ENCODE results near the gene MVK. TPM values are rescaled to one million over a fixed set of nuclear protein-coding genes. Genes with fewer than 3 reads are reported as not detected.

MVK gene
- total RNA-seq, 1 donor from 2014 or later: 24.4 TPM

DNA sequence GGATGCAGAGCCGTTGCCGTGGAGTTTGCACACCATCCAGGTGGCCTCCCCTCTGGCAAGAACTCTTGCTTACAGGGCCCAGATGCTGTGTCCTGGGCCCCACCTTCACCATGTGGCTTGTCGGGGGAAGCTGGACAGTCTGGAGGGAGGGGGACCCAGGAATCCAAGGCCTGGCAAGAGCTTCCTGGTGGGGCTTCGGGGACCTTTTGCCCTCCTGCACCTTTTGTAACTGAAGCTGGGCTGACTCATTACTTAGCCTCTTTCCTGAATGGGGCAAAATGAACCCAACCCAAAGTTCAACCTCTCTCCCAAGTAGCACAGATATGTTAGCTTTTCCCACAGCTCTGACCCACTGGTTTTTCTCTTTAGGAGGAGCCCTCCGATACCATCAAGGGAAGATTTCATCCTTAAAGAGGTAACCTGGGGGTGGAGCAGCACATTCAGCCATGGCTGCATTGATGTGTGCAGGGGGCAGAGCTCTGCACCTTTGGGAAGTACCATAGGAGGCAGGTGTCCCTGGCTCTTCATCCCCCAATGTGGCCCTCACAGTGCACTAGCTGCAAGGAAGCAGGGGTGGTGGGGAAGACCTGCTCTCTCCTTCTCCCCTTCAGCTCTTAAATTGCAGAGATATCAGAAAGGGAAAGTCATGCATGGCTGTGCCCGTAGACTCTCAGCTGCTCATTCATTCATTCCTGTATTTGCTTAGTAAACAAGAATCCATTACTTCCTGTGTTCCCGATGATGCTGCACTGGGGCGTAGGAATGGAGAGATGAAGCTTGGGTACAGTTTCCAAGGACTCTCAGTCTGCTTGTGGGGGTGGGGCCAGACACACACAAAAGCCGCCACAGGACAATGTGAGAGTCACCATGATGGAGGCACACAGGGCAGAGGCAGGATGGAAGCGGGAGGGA, 13.0 kb downstream of the MVK start:
- DNase-seq (ENCODE audit: low spot score) (no peak), ATAC-seq (no peak)
- intact Hi-C loops (cut with DNase I): loop anchor here (1.0 kb wide), 1 partner anchor 126 kb away; no protein-coding TSS in a partner anchor

DNA sequence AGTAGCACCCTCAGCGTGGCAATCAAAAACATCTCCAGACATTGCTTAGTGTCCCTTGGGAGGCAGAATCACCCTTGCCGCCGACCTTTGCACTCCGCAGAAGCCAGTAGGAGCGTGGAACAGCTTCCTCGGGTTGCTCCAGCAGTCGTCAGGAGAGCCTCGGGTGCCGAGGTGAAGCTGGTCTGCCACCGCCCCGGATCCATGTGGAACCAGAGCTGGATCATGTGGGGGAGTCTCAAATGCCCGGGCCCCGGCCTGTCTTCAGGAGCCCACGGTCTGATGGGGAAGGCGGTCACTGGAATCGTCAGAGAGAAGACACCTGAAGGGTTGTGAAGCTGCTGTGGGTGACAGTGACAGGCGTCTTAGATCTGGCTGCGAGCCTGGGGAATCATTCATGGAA, 14.3 kb downstream of the MVK start:
- DNase-seq (ENCODE audit: low spot score) (no peak), ATAC-seq (no peak)
- intact Hi-C loops (cut with DNase I): no loop called here

DNA sequence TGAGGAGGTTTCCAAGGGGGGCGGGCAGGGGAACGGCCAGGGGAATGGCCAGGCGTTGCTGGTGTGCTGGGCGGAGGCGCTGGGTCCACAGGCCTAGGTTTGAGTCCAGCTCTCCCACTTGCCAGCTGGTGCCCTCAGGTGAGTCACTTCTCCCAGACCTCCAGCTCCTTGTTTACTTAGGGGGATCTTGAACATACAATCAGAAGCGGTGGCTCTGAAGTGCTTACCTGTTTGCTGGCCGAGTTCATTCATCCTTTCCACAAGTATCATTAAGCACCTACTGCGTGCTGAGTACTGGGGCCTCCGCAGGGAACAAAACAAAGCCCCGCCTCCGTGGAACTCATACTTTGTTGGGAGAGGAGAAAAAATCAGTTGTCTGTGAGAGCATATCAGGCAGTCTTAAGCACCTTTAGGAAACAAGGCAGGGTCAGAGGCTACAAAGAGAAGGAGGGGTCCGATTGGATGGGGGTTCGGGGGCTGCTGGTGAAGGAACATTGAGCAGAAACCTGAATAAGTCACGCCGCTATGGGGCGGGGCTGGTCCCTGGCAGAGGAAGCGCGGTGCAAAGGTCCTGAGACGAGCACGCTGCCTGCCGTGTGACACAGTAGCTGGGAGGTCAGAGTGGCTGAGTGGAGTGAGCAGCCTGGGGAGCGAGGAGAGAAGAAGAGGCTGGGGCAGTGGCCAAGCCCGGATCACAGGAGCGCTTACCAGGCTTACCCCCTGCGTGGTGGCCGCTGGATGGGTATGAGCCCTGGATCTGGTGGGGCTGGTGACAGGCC, 15.1 kb downstream of the MVK start:
- intact Hi-C loops (cut with DNase I): no loop called here
- no peak for ATAC-seq

DNA sequence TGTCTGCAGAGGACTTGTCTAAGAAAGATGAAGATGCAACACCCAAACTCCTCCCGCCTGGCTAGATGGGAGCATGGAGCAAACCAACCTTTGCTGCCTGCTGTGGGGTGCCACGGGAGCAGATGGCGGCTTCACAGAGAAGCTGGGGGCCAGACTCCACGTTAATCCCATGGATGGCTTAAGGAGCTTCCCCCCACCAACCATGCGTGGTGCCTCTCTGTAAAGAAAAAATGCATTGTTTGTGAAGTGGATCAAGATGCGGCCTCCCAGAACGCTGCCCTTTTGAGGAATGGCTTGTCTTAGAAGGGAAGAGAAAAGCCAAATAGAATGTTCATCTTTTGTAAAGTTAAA, 15.6 kb downstream of the MVK start:
- DNase-seq (ENCODE audit: low spot score) (no peak), ATAC-seq (no peak)
- intact Hi-C loops (cut with DNase I): no loop called here

More for the DNA sequence above, 15.1 kb downstream of the MVK start:
- DNase-seq (ENCODE audit: low spot score): no peak

DNA sequence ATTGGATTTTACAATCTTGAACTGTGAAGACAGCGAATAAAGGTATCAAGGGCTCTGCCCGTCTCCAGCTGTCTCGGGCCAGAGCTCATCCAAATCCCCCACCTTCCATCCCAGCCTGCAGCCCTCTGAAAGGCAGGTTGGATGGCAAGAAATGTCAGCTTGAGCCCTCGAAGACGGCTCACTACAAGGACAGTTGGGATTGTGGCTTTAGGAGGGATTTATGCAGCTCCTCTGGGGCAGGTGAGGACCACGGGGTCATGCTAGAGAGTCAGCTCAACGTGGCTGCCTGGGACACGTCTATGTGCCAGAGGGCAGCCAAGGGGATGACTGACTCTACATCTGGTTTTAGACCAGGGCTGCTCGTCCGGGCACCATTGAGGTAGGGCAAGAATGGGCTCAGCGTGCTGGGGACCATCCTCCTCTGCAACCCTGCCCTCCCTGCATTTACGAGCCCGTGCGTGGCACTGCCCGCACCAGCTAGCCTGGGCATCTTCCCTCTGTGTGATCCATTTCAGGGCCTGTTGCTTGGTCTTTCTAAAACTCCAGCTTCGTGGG, 16.2 kb downstream of the MVK start:
- intact Hi-C loops (cut with DNase I): no loop called here
- ATAC-seq (no peak), DNase-seq (ENCODE audit: low spot score) (no peak)

DNA sequence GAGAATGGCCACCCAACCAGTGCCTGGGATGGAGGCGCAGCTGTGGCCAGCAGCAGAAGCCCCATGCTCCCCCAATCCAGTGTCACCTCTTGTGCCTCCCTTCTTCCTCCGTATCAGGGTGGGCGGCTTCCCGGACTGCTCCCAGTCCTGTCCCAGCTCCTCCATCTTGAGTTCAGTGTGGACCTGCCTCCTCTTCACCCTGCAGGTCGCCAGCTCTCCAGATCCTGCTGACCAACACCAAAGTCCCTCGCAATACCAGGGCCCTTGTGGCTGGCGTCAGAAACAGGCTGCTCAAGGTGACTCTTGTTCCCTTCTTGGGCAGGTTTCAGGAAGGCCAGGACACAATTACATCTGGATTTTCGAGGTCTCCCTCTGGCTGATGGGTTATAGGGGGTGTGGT, 17.0 kb downstream of the MVK start:
- intact Hi-C loops (cut with DNase I): no loop called here
- ATAC-seq (no peak), DNase-seq (ENCODE audit: low spot score) (no peak)

DNA sequence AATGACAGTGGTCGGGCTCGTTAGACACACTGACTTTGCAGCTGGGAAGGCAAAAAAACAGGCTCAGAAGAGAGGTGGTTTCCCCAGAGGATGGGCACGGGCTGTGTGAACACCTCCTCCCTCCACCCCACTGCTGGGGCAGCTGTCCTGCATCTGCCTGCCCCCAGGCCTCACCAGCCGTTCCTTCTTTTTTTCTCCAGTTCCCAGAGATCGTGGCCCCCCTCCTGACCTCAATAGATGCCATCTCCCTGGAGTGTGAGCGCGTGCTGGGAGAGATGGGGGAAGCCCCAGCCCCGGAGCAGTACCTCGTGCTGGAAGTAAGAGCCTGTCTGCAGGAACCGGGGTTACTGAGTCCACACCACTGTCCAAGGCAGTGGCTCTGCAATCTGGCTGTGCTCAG, 17.4 kb downstream of the MVK start:
- DNase-seq (ENCODE audit: low spot score) (no peak), ATAC-seq (no peak)
- intact Hi-C loops (cut with DNase I): no loop called here

DNA sequence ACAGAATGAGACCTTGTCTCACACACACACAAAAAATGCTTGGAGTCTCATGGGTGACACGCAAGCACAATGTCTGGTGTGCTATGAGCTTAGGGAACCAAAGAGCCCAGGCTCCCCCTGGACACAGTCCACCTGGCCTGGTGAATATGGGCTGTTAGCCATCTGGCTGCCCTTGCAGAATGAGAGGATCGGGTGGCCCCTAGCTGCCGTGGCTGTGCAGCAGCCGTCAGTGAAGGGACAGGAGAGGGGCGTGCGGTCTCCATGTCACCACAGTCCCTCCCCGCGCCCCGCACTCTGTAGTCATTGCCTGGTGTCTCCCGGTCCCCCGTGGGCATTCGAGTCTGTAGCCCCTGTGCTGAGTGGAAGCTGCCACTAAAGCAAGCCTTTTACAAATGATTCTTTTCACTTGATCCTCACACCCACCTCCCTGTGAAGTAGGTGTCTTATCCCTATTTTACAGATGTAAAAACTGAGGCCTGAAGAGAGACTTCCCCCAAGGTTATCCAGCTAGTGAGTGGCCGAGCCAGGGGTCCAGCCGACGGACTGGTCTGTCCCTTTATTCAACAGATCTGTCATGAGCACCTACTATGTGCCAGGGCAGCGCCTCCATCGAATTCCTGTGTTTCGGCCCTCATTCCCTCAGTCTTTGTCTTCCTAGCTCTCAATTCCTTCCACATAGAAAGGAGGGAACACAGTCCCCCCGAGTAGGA, 18.8 kb downstream of the MVK start:
- no peak for ATAC-seq
- intact Hi-C loops (cut with DNase I): no loop called here
- DNase-seq (ENCODE audit: low spot score): no peak

DNA sequence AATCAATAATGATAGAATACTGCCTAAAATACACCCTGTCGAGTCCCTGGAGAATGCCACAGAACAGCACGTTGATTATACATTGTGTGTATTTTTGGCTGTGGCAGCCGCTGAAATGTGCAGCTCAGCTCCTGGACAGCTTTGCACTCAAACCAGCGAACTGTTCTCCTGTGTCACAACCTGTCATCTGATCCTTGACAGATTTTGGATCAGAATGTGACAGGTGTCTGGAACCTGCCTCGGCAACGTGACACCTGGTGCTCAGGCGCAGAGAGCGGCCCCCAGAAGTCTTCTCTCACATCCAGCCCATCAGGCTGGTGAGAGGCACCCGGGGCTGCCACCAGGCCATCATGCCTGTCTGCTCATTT, 19.3 kb downstream of the MVK start:
- DNase-seq (ENCODE audit: low spot score): no peak
- no peak for ATAC-seq
- intact Hi-C loops (cut with DNase I): no loop called here

DNA sequence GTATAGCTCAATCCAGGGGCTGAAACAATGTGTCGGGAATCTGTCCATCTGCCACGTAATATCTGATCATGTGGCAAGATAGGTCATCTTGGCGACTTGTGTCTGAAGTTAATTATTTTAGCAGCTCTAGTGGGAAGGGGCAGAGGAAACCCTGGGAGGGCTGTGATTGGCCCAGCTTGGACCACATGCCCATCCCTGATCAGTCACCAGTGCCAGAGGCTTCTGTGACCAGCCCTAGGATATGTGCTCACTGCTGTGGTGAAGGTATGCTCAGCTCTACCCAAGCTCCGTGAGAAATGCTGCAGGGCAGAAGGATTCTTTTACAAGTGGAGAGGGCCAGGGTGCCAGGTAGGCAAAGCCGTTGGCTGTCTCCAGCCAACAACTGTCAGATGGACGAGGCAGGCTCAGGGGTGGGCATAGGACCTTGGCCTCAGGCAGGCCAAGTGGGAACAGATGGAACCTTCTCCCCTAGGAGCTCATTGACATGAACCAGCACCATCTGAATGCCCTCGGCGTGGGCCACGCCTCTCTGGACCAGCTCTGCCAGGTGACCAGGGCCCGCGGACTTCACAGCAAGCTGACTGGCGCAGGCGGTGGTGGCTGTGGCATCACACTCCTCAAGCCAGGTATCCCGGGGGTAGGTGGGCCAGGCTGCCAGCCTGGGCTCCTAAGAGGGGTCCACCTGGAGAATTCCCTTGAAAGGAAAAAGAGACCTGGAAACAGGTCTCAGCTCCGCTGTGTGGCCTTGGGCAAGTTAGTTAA, 21.1 kb downstream of the MVK start:
- DNase-seq (ENCODE audit: low spot score) (no peak), ATAC-seq (no peak)
- intact Hi-C loops (cut with DNase I): no loop called here

DNA sequence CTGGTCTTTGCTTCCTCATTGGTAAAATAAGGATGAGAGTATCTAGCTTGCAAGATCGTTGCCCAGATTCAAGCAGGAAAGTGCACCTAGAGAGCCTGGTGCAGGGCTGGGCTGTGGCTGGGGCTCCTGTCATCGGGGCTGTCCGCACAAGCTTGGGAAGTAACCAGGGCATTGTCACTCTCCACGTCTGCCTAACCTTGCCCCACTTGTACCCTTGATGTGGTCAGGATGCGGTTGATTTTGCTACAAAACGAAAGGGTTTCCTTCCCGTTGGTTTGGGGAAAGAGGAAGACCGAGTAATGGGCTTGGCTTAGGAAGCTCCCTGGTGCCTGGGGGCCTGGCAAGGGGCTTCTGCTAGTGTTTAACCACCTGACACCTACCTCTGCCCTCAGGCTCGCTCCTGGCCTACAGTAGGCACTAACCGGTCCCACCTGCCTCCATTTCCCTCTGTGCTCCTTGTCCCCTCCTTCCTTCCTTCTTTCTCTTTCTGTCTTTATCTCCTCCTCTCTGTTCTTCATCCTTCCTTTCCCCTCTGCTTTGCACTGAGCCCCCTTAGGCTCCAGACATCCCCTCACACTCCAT, 21.8 kb downstream of the MVK start:
- intact Hi-C loops (cut with DNase I): no loop called here
- ATAC-seq: no peak
- DNase-seq (ENCODE audit: low spot score): no peak

DNA sequence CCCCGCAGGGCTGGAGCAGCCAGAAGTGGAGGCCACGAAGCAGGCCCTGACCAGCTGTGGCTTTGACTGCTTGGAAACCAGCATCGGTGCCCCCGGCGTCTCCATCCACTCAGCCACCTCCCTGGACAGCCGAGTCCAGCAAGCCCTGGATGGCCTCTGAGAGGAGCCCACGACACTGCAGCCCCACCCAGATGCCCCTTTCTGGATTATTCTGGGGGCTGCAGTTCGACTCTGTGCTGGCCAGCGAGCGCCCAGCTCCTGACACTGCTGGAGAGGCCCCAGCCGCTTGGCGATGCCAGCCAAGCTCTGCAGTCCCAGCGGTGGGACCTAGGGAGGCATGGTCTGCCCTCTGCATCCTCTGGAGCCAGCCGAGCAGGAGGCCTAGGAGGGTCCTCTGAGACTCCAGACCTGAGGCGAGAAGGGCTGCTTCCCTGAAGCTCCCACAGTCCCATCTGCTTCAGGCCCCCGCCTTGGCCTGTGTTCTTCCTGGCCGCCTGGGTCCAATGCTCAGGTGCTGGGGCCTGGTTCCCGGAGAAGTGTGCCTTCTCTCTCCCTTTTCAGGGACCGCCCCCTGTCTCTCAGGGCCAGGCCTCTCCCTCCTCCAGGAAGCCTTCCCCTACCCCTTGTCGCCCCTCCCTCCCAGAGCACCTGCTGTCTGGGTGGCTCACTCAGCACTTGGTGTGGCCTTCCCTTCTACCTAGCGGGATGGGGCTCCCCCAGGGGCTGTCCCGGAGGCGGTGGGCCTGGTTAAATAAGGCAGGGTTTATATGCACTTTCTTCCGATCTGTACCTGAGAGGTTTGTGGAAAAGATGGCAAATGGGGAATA, 23.0 kb downstream of the MVK start:
- DNase-seq (ENCODE audit: low spot score) (no peak), ATAC-seq (no peak)
- intact Hi-C loops (cut with DNase I): loop anchor here (2.0 kb wide), 1 partner anchor 178 kb away; no protein-coding TSS in a partner anchor

DNA sequence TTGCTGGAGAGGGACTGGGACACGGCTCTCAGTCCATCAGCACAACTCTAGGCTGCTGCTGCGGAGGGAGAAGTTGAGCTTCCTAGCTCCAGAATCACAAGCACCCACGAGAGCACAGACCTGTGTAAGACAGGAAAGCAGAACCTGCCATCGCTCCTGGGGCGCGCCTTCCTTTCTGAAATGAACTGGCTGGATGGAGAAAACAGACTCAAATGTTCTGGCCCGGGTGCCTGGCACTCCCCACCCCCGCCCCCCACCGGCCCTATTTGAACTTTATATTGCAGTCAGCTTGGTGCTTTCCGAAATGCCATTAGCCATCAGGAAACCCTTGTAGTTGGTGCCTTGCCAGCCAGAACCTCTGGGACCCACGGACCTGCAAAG, 23.8 kb downstream of the MVK start:
- ATAC-seq (peak; percentile 10), DNase-seq (ENCODE audit: low spot score) (no peak)
- intact Hi-C loops (cut with DNase I): loop anchor here (2.0 kb wide), 1 partner anchor 177 kb away; no protein-coding TSS in a partner anchor

DNA sequence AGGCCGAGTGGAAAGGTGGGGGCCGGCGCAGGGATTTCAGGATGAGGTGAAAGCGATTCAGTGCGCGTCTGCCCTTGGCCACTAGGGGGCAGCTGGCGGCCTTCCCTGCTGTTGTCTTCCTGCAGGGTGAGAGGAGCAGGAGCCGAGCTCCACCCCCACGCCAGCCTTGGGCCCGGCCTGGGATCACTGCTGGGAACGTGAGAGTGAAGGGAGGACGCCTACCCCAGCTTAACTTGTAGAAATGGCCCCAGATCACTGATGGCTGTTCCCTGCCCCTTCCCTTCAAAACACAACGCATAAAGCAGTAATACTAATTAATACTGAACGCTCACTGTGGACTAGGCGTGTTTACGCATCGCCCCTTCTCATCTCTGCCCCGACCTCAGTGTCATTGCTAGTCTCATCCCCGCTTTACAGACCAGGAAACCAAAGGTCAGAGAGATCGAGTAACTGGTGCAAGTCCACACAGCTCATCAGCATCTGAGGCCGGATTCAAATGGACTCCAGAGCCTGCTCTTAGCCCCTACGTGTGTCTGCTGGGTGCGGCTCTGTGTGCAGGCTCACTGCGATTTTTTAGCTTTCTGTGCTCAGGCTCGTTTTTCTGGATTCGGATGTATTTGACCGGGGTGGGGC, 24.3 kb downstream of the MVK start:
- peak; percentile 97 for ATAC-seq
- peak; percentile 94 for DNase-seq (ENCODE audit: low spot score)
- intact Hi-C loops (cut with DNase I): loop anchor here (2.0 kb wide), 1 partner anchor 177 kb away; no protein-coding TSS in a partner anchor

DNA sequence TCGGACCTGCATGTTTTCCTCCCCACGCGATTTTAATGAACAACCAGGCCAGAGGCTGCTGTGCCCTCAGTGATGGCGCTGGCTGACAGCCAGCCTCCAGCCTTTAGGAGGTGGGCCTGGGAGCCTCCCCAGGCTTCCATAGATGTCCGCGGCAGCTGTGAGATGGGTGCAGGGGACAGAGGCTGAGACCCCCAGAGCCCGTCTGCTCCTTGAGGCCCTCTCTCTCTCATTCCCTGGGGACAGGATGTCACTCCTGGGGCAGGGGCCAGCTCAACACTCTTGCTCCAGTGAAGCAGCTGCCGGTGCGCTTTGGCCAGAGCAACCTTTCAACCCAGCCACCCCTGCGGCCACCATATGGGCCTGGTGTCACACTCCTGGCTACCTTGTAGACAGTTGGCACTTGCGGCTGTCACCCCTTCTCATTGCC, 24.8 kb downstream of the MVK start:
- ATAC-seq: peak; percentile 9
- no peak for DNase-seq (ENCODE audit: low spot score)
- intact Hi-C loops (cut with DNase I): no loop called here

DNA sequence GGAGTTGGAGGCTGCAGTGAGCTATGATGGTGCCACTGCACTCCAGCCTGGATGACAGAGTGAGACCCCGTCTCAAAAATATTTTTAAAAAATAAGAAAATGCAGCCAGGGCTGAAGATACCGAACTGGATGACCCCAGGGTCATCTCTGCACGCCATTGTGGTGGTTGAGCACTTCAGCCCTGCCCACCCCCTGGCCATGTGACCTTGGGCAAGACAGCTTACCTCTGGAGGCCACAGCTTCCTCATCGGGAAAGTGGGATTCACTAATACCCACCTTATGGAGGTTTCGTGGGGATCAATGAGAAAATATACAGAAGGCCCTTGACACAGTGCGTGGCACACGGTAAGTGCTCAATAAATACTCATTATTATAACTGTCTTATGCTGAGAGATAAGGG, 25.5 kb downstream of the MVK start:
- intact Hi-C loops (cut with DNase I): no loop called here
- DNase-seq (ENCODE audit: low spot score) (no peak), ATAC-seq (no peak)

DNA sequence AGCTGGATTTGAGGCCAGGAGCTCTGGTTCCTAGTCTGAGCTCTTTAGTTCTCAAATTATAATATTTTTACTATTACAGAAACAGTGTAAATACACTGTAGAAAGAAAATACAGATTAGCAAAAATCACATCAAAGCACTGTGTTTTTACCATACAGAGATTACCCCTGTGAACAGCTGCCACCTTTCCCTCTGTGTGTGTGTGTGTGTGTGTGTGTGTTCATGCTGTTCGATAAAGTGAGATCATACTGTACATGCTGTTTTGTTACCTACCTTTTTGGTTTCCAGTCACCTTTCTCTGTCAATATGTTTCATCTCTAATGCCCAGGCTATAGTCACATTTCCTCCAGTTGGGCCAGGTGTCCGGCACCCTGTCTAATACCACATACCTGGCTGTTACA, 26.9 kb downstream of the MVK start:
- ATAC-seq: no peak
- DNase-seq (ENCODE audit: low spot score): no peak
- intact Hi-C loops (cut with DNase I): no loop called here

All from sciatic nerve (tissue), 2 donors.